PC-9 (cell line): ENCODE data around the gene PNPLA7. TPM values are rescaled to one million over a fixed set of nuclear protein-coding genes. Genes with fewer than 3 reads are reported as not detected.

Experiments
- BruUV-seq: library from RNA; stranded (reverse); fragments of 400-500 nt; replicated peaks from 2 replicates; lab custom pipeline; 2021; lab: Mats Ljungman, UMichigan
- CTCF ChIA-PET: fragments of 300-600 bp; sonication (Branson Sonifier 250); formaldehyde crosslinking; loops from one replicate; lab custom pipeline; 2022; ENCODE audit warnings: antibody characterized with exemption; lab: Charles Lee
- POLR2A ChIA-PET: fragments of 300-600 bp; sonication (Branson Sonifier 250); formaldehyde crosslinking; loops from one replicate; lab custom pipeline; 2022; ENCODE audit warnings: antibody characterized with exemption; ENCODE audit not compliant: unreplicated experiment; lab: Charles Lee
- DNase-seq, 2 experiments: peaks; one replicate each; pipeline versions ENCODE4 v3.0.0 to v3.0.0-alpha.2; 2015 to 2022; ENCODE audit warnings: mixed read lengths in 1 of 2
- H2AFZ ChIP-seq: fragments of 200-600 bp; sonication (generic); 2 replicates; pipeline ENCODE4 v1.8.1; 2017; ENCODE audit warnings: antibody characterized with exemption
- H3F3A ChIP-seq: fragments of 200-600 bp; sonication (generic); 2 replicates; pipeline ENCODE4 v1.8.1; 2017; ENCODE audit warnings: antibody characterized with exemption, mild to moderate bottlenecking, low read depth; ENCODE audit not compliant: insufficient read depth
- H3K27ac ChIP-seq: fragments of 200-600 bp; sonication (generic); 2 replicates; pipeline ENCODE4 v1.6.1; 2016; ENCODE audit warnings: mixed run types
- H3K27me3 ChIP-seq: fragments of 200-600 bp; sonication (generic); 2 replicates; pipeline ENCODE4 v1.6.1; 2016; ENCODE audit warnings: low read depth, mixed run types; ENCODE audit not compliant: insufficient read depth
- H3K36me3 ChIP-seq: fragments of 200-600 bp; sonication (generic); 2 replicates; pipeline ENCODE4 v1.6.1; 2016; ENCODE audit warnings: low read depth, mixed run types
- H3K4me1 ChIP-seq: fragments of 200-600 bp; sonication (generic); replicated peaks from 2 replicates; pipeline ENCODE4 v1.6.1; 2016; ENCODE audit warnings: mixed run types; ENCODE audit not compliant: insufficient read depth
- H3K4me2 ChIP-seq: fragments of 200-600 bp; sonication (generic); 2 replicates; pipeline ENCODE4 v1.6.1; 2017; ENCODE audit warnings: mixed run types
- H3K4me3 ChIP-seq: fragments of 200-600 bp; sonication (generic); 2 replicates; pipeline ENCODE4 v1.6.1; 2016; ENCODE audit warnings: mixed run types
- H3K79me2 ChIP-seq: fragments of 200-600 bp; sonication (generic); 2 replicates; pipeline ENCODE4 v1.6.1; 2017; ENCODE audit warnings: low read depth, mixed run types
- H3K9me2 ChIP-seq: fragments of 200-600 bp; sonication (generic); 2 replicates; pipeline ENCODE4 v1.8.1; 2017; ENCODE audit warnings: mild to moderate bottlenecking; ENCODE audit not compliant: insufficient read depth
- H3K9me3 ChIP-seq: fragments of 200-600 bp; sonication (generic); 2 replicates; pipeline ENCODE4 v1.8.1; 2016; ENCODE audit warnings: low read depth; ENCODE audit not compliant: insufficient read depth
- H4K20me1 ChIP-seq: fragments of 200-600 bp; sonication (generic); 2 replicates; pipeline ENCODE4 v1.8.1; 2017; ENCODE audit not compliant: insufficient read depth
- EZH2 ChIP-seq: fragments of 200-600 bp; sonication (generic); IDR thresholded peaks from 2 replicates; pipeline ENCODE4 v1.8.0; 2017; ENCODE audit warnings: antibody characterized with exemption, low read depth
- intact Hi-C: fragments of 100-400 bp; cut with micrococcal nuclease; formaldehyde crosslinking; loops from one replicate; pipeline ENCODE4 v1.10.0; 2022; ENCODE audit not compliant: unreplicated experiment
- total RNA-seq: library from RNA; stranded (reverse); gene quantifications from 2 replicates; pipeline ENCODE4 v1.2.3, GENCODE V29; 2021
- TF ChIP-seq, protein P1 (sequence below): fragments of 200-600 bp; sonication (generic); conservative IDR thresholded peaks from 2 replicates; pipeline ENCODE4 v1.6.1; 2017; ENCODE audit warnings: mixed run types, antibody characterized with exemption, mild to moderate bottlenecking, moderate library complexity

Gene PNPLA7
- total RNA-seq, 1 experiment from 2014 or later: 1.9 TPM

DNA sequence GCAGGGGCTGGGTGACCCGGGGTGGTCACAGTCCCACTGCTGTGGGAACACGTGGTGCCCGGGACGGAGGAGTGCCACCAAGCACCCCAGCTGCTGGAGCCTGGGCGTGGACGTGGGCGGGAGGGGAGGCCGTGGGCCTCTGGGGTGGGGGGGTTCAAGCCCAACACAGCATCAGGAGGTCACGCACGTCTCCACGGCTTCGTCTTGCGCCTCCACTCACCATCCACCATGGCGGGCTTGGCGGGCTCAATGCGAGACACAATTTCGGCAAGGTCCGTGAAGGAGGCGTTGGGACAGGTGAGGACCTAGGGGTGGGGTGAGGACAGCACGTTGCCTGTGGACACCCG, 88.9 kb downstream of the PNPLA7 start:
- no TSS peak for BruUV-seq
- ChIA-PET CTCF (no interaction called here), POLR2A (no interaction called here)
- Histone ChIP-seq H4K20me1 (no peaks in the 10 kb centered on the region), H3K4me2 (no peak overlapping the region), H3K36me3 (no peaks in the 10 kb centered on the region), H3F3A (peaks cover 9% of the 10 kb centered on the region; the same call in 1 of the 2 replicates), H2AFZ (no peak overlapping the region), H3K79me2 (0 out of 2 replicates have a peak, but pooled peaks cover 3% of the 10 kb centered on the region), H3K9me2 (no peaks in the 10 kb centered on the region), H3K9me3 (no peaks in the 10 kb centered on the region), H3K27me3 (0 out of 2 replicates have a peak, but pooled peaks cover 6% of the 10 kb centered on the region), H3K4me3 (no peak overlapping the region), H3K4me1 (0 out of 2 replicates have a peak, but pooled peaks cover 4% of the 10 kb centered on the region), H3K27ac (no peak overlapping the region)
- TF ChIP-seq, protein P1, sequence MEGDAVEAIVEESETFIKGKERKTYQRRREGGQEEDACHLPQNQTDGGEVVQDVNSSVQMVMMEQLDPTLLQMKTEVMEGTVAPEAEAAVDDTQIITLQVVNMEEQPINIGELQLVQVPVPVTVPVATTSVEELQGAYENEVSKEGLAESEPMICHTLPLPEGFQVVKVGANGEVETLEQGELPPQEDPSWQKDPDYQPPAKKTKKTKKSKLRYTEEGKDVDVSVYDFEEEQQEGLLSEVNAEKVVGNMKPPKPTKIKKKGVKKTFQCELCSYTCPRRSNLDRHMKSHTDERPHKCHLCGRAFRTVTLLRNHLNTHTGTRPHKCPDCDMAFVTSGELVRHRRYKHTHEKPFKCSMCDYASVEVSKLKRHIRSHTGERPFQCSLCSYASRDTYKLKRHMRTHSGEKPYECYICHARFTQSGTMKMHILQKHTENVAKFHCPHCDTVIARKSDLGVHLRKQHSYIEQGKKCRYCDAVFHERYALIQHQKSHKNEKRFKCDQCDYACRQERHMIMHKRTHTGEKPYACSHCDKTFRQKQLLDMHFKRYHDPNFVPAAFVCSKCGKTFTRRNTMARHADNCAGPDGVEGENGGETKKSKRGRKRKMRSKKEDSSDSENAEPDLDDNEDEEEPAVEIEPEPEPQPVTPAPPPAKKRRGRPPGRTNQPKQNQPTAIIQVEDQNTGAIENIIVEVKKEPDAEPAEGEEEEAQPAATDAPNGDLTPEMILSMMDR: no peak
- no peak for TF ChIP-seq EZH2
- no peak for DNase-seq
- intact Hi-C loops: no loop called here

DNA sequence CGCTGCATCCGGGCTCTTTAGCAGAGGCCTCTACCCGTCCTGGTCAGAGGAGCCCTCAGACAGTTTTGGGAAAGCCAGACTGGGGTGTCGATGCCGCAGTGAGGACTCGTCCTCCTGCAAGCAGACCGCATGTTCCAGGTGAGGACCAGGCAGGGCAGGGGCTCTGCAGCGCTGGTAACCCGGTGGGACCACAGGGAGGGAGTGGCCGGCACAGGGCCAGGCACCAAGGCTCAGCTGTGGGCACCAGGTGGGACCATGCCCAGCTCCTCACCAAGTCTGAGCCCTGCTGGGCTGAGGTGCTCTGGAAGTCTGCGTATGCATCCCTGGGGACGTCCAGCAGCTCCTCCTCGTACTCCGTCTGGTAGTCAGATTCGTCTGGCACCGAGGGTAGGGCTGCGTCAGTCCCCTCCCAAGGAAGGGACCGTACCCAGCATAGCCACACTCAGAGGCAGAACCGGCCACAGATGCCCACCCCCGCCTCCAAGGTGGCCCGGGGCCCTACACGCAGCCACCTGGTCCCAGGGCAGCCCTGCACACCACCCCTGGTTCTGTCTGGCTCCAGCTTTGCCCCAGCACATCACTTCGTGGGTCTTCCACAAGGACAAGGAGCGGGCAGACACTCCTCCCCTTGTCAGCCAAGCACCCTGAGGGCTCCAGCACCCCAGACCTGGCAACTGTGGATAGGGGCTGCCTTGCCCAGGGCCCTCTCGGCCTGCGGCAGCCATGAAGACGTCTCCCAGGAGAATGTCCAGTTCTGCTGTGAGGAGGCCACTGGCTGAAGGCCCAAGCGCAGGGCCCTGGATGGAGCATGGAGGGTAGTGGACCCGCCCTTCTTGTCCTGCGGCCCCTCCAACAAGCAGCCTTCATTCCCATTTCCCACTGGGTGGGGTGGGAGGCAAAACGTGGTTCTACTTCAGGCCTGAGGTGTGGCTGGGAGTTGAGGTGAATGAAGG, 89.6 kb downstream of the PNPLA7 start:
- Histone ChIP-seq H3K9me2 (no peaks in the 10 kb centered on the region), H3K27ac (no peak overlapping the region), H3F3A (peaks cover 9% of the 10 kb centered on the region; the same call in 1 of the 2 replicates), H3K4me2 (no peak overlapping the region), H3K36me3 (peaks cover 2% of the 10 kb centered on the region; the same call in 1 of the 2 replicates), H3K4me3 (no peak overlapping the region), H3K27me3 (0 out of 2 replicates have a peak, but pooled peaks cover under 1% of the 10 kb centered on the region), H3K79me2 (0 out of 2 replicates have a peak, but pooled peaks cover 3% of the 10 kb centered on the region), H3K4me1 (0 out of 2 replicates have a peak, but pooled peaks cover 4% of the 10 kb centered on the region), H3K9me3 (no peaks in the 10 kb centered on the region), H4K20me1 (no peaks in the 10 kb centered on the region), H2AFZ (no peak overlapping the region)
- POLR2A ChIA-PET: no interaction called here
- TF ChIP-seq, protein P1: no peak
- TF ChIP-seq EZH2: no peak
- BruUV-seq: no TSS peak
- CTCF ChIA-PET: no interaction called here
- DNase-seq: no peak
- intact Hi-C loops: no loop called here

DNA sequence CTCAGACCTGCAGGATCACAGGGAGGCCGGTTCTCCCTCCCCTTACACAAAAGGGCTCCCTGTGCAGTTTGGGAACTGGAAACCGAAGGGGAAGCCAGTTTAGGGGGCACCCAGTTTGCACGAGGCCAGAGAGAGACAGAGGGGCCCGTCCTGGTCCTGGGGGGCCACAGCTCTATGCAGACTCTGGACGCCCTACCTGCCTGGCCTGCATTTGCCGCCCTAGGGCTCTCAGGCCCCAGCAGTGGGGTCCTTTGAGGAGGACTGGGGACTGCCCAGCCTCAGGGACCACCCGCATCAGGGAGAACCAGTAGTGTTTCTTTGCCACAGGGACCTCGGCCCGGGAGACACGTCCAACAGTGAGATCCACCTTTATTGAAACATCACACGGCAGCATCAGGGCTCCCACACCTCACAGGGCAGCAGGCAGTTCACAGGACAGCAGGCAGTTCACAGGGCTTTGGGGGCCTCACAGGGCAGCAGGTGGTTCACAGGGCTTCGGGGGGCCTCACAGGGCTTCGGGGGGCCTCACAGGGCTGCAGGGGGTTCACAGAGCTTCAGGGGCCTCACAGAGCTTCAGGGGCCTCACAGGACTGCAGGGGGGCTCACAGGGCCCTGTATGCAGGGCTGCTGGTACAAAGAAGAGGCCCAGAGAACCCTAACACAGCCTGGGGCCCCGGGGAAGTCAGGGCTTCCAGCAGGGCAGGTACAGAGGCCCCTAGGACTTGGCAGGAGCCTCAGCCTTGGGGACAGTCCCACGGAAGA, 90.4 kb downstream of the PNPLA7 start:
- H3K9me3 ChIP-seq: no peaks in the 10 kb centered on the region
- POLR2A ChIA-PET: interaction anchor here (0.6 to 0.7 kb wide), 3 partner anchors 23 to 54 kb away, joined by 3 to 6 read pairs (median 4); no protein-coding TSS in a partner anchor
- H3K27ac ChIP-seq: no peak overlapping the region
- peaks cover 3% of the 10 kb centered on the region; the same call in 1 of the 2 replicates for H3K36me3 ChIP-seq
- H4K20me1 ChIP-seq: no peaks in the 10 kb centered on the region
- intact Hi-C loops: loop anchor here (1.0 kb wide), 1 partner anchor 47 kb away; no protein-coding TSS in a partner anchor
- peak overlapping the region; percentile 85 for H2AFZ ChIP-seq
- H3K4me3 ChIP-seq: peak overlapping the region; percentile 68; the same call in 1 of the 2 replicates
- H3K4me2 ChIP-seq: peak overlapping the region; percentile 82
- peaks cover 9% of the 10 kb centered on the region; the same call in 1 of the 2 replicates for H3F3A ChIP-seq
- H3K4me1 ChIP-seq: 0 out of 2 replicates have a peak, but pooled peaks cover 4% of the 10 kb centered on the region
- CTCF ChIA-PET: interaction anchor here (0.5 kb wide), 1 partner anchor 194 kb away, joined by 3 read pairs; no protein-coding TSS in a partner anchor
- no peaks in the 10 kb centered on the region for H3K9me2 ChIP-seq
- DNase-seq: no peak
- H3K79me2 ChIP-seq: 0 out of 2 replicates have a peak, but pooled peaks cover 3% of the 10 kb centered on the region
- TF ChIP-seq, protein P1: no peak
- TF ChIP-seq EZH2: no peak
- BruUV-seq: no TSS peak
- no peaks in the 10 kb centered on the region for H3K27me3 ChIP-seq
